ENCODE data around the gene METAP1.

METAP1 gene

DNA sequence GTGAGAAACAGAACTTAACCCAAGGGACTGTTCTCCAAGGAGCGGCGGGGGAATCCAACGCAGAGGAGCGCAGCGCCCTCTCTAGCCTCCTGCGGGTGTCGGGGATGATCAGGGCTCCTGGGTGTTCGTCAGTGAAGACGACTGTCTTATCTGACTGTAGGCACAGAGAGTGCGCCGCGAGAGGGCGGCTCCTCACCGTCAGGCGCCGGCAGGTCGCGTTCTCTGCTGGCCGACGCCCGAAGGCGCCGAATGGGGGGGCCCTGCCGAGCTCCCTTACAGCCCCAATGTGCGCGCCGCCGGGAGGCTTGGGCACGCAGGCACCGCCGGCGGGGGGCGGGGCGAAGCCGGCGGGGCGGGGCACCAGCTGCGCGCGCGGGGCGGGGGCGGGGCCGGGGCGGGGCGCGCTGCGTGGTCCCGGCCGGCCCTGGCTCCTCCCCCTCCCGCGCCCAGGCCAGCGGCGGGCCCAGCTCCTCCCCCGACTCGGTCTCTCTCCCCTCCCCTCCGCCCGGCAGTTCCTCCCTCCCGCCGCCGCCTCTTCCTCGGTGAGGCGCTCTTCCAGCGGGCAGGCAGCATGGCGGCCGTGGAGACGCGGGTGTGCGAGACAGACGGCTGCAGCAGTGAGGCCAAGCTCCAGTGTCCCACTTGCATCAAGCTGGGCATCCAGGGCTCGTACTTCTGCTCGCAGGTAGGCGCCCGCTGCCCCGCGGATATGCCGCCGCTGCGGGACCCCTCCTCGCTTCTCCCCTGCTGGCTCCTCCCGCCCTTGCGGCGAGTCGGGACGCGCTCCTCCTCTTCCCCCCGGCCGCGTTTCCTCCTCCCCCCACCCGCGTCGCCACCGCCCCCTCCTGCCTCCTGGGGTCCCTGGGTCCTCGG is at the start of gene METAP1:
METAP1 (plus strand) TSS at position 539 of the 873 bp plus-strand sequence; CDS start at position 572, 33 bp downstream.
- DNase-seq (peak; percentile 96 to 97), ATAC-seq (peak; percentile 94)
- H3K4me3 Mint-ChIP-seq = peak within 1 kb of the TSS; percentile 87 to 93
- no peaks in the 10 kb centered on the region for H3K27me3 Mint-ChIP-seq
- H3K9me3 Mint-ChIP-seq = no peaks in the 10 kb centered on the region
- peaks cover 37% of the 10 kb centered on the region for H3K4me1 Mint-ChIP-seq
- H3K27ac Mint-ChIP-seq = peak within 1 kb of the TSS; percentile 95 to 97

DNA sequence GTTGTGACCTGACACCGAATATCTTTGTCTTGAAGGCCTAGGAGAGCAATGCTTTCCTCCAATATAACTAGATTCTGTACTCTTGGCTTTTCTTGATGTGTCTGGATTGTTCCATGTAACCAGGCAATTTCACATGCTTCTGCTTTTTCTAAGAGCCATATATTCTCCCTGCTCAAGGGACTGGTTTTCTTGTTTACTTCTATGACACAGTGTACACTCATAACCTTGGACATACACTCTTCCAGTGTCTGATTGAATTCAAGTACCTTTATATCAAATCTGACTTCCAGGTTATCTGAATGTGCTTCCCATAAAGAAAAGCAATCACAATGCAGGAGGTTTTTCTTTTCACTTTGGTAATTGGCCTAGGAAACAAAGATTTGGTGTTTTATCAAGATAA is 49.2 kb upstream of the METAP1 start:
- no peak overlapping the region for H3K4me3 Mint-ChIP-seq
- no peak for ATAC-seq
- H3K4me1 Mint-ChIP-seq = no peaks in the 10 kb centered on the region
- DNase-seq = no peak
- H3K27me3 Mint-ChIP-seq = no peaks in the 10 kb centered on the region
- no peak overlapping the region for H3K27ac Mint-ChIP-seq
- no peaks in the 10 kb centered on the region for H3K9me3 Mint-ChIP-seq

DNA sequence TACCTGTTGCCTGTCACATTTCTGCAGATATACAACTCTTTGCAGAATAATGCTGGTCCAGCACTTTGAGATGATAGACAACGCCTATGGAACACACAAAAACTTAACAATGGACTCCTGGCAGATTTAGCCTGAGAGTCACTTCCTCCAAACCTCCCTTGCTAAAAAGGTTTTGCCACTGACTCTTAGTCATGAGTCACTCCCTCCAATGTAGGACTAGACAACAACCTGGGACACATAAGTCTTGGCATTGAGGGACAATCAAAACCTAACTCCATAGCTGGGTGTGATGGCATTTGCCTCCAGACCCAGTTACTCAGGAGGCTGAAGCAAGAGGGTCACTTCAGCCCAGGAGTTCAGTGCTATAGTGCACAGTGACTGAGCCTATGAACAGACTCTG is 44.6 kb upstream of the METAP1 start:
- DNase-seq = no peak
- Mint-ChIP-seq H3K4me3 (no peak overlapping the region), H3K27me3 (peaks cover 4% of the 10 kb centered on the region), H3K9me3 (no peaks in the 10 kb centered on the region), H3K4me1 (no peaks in the 10 kb centered on the region), H3K27ac (no peak overlapping the region)
- ATAC-seq = no peak

DNA sequence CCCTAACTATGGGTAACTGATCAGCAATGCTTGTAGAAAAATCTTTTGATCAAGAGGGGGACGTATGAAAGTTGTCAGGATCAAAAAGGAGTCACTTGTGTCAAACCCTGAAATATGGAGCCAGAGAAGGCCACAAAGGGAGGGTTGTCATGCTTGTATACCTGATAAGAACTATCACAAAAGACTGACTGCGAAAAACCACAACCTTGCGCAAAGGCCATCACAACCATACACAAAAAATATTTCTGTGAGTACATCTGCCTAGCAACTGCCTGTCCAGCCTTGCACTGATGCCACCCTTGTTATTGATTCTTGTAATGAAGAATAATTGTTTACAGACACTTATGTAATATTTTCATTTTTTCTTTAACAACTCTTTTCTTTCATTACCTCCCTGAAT is 43.8 kb upstream of the METAP1 start:
- no peaks in the 10 kb centered on the region for H3K4me1 Mint-ChIP-seq
- no peak for ATAC-seq
- no peak overlapping the region for H3K4me3 Mint-ChIP-seq
- no peaks in the 10 kb centered on the region for H3K9me3 Mint-ChIP-seq
- peaks cover 8% of the 10 kb centered on the region for H3K27me3 Mint-ChIP-seq
- no peak for DNase-seq
- no peak overlapping the region for H3K27ac Mint-ChIP-seq

DNA sequence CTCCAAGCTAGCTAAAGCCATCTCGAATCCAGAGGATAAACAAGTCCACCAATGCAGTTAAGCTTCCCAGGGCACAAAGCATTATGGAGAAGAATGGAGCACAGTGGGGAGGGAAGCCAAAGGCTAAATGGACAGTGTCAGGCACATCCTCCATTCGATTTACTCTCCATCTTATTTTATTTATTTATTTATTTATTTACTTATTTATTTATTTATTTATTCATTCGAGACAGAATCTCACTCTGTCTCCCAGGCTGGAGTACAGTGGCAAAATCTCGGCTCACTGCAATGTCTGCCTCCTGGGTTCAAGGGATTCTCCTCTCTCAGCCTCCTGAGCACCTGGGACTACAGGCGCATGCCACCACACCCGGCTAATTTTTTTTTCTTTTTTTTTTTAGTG is 40.3 kb upstream of the METAP1 start:
- Mint-ChIP-seq H3K27me3 (peaks cover 8% of the 10 kb centered on the region), H3K4me3 (no peak overlapping the region), H3K9me3 (no peaks in the 10 kb centered on the region), H3K4me1 (no peaks in the 10 kb centered on the region), H3K27ac (no peak overlapping the region)
- DNase-seq = no peak
- ATAC-seq = no peak

DNA sequence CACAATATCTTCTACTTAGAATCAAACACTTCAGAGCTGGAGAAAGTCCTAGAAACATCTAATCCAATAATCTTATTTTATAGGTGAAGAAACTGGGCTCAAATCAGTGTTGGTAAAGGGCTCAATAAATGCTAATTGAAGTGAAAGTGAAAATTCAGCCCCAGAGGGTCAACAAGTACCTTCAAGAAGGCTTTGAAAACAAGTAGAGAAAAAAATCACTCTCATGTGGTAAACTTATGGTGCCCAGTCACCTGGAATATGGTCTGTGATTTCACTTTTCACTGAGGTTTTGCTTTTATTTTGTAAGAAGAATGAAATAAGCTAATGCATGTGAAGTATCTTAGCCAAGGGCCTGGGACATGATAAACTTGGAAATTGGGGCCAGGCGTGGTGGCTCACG is 37.5 kb upstream of the METAP1 start:
- ATAC-seq (no peak), DNase-seq (no peak)
- H3K27ac Mint-ChIP-seq = no peak overlapping the region
- no peaks in the 10 kb centered on the region for H3K4me1 Mint-ChIP-seq
- peaks cover 8% of the 10 kb centered on the region for H3K27me3 Mint-ChIP-seq
- H3K4me3 Mint-ChIP-seq = no peak overlapping the region
- no peaks in the 10 kb centered on the region for H3K9me3 Mint-ChIP-seq

DNA sequence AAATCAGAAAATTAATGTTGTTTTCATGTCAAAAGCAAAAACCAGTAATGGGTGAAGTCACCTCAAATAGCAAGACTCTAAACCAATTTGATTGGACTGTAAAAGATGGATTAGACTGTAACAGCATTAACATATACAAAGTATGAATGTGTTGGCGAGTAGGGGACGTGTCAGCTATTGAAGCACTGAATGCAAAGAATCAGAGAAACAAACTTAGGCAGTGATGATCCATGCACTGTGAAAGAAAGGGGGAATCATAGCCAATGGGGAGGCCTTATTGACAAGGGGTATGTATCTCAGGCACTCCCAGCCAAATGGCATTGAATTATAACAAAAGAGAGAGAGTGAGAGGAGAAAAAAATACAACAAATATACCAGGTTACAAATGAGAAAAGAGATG is 36.1 kb upstream of the METAP1 start:
- no peaks in the 10 kb centered on the region for H3K9me3 Mint-ChIP-seq
- DNase-seq (no peak), ATAC-seq (no peak)
- H3K4me3 Mint-ChIP-seq = no peak overlapping the region
- peaks cover 8% of the 10 kb centered on the region for H3K27me3 Mint-ChIP-seq
- H3K27ac Mint-ChIP-seq = no peak overlapping the region
- no peaks in the 10 kb centered on the region for H3K4me1 Mint-ChIP-seq

DNA sequence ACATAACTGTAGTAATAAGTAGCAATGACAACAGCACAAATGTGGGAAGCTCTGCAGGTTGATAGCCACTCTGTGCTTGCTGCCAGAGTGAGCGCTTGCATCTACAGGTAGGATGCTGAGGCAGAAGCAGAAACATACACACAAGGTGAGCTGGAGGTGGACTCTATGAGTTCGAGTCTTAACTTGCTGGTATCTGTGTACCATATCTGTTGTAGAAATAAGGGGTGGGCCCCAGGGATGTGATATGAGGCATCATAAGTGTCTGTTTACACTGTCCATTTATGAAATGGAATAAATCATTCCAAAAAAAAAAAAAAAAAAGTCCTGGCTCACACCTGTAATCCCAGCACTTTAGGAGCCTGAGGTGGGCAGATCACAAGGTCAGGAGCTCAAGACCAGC is 33.8 kb upstream of the METAP1 start:
- peaks cover 5% of the 10 kb centered on the region for H3K4me1 Mint-ChIP-seq
- ATAC-seq (no peak), DNase-seq (no peak)
- H3K9me3 Mint-ChIP-seq = peaks cover 0 to 7% of the 10 kb centered on the region in 2 donors
- H3K4me3 Mint-ChIP-seq = no peak overlapping the region
- peaks cover 14% of the 10 kb centered on the region for H3K27me3 Mint-ChIP-seq
- no peak overlapping the region for H3K27ac Mint-ChIP-seq

DNA sequence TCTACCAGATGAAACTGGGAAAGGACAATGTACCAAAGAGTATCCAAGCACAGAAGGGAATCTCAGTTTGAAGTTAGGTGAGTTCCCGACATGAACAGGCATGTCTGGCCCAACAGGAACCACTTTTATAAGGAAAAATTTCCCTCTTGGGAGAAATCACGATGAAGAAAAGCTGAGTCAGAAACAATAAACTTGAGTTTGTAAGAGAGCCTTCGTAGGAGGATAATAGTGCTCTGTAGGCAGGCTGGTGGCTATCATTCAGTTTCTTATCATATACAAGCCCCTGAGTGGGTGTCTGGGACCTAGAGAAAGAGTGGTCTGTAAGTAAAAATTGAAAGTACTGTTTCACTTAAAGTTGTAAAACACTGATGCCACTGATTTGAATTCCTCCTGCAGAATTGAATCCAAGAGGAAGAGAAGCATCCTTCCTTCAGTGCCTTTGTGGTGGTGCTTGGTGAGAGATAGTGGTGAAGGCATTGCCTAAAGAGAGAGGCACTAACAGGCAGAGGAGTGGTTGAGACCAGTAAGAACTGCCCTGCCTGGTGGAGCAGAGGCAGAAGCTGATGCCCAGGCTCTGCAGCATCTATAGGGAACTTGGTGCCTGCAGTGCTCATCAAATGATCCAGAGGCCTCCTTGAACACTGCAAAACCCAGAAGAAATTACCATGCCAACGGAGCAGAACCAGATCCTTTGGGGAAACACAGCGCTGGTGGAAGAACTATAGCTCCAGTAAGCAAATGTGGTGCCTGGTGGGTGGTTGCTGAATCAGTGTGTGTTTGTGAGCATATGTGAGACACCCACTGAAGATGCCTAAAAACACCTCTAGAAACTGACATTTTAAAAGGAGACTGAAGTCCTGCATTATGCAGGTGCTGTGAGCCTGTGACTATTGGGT is 31.7 kb upstream of the METAP1 start:
- H3K4me1 Mint-ChIP-seq = peaks cover 5% of the 10 kb centered on the region
- peaks cover 0 to 7% of the 10 kb centered on the region in 2 donors for H3K9me3 Mint-ChIP-seq
- H3K4me3 Mint-ChIP-seq = no peak overlapping the region
- peaks cover 14% of the 10 kb centered on the region for H3K27me3 Mint-ChIP-seq
- no peak for DNase-seq
- peak overlapping the region in 1 of 2 donors; percentile 31 for H3K27ac Mint-ChIP-seq
- ATAC-seq = no peak

DNA sequence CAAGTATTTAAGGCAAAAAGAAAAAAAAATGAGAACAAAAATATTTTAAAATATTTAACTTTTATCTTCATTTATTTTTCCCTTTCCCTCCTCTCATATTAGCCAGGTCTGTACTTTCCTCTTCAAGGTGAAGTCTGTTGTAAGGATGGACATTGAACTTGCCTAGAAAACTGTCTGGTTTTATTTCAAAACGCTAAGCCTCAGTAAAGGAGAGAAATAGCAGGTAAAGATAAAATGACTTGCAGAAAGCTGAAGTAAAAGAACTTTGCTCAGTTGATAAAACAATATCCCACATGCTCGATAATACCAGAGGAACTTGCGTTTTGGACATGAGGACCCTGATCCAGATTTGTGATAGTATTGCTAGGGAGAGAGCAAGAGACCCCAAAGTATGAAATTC is 28.6 kb upstream of the METAP1 start:
- DNase-seq (no peak), ATAC-seq (no peak)
- H3K27me3 Mint-ChIP-seq = peaks cover 14% of the 10 kb centered on the region
- peaks cover 0 to 7% of the 10 kb centered on the region in 2 donors for H3K9me3 Mint-ChIP-seq
- H3K27ac Mint-ChIP-seq = no peak overlapping the region
- no peak overlapping the region for H3K4me3 Mint-ChIP-seq
- peaks cover 15% of the 10 kb centered on the region for H3K4me1 Mint-ChIP-seq

DNA sequence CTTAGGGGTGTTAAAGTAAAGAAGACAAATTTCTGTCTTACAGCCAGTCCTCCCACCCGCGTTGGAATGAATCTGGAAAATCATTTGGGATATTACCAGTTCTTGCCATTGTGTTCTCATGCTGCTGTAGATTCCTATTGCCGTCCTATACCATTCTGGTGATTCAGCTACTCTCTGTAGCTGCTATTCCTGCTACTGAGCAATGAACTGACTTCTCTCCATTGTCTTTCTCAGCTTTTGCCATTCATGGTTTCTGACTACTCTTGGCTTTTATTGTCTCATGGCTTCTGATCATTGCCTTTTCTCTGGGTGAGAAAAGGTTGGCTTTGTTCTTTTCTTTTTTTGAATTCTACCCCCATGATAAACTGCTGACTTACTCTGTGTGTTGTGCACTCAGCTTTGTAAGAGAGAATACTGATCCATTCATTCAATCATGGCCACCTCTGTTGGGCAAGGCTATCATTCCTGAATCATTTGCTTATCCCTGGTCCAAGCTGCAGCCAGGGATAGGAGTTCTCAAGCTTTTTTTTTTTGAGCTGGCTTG is 27.7 kb upstream of the METAP1 start:
- DNase-seq (no peak), ATAC-seq (no peak)
- Mint-ChIP-seq H3K4me1 (peaks cover 15% of the 10 kb centered on the region), H3K9me3 (peaks cover 0 to 7% of the 10 kb centered on the region in 2 donors), H3K27me3 (peaks cover 14% of the 10 kb centered on the region), H3K4me3 (no peak overlapping the region), H3K27ac (no peak overlapping the region)

DNA sequence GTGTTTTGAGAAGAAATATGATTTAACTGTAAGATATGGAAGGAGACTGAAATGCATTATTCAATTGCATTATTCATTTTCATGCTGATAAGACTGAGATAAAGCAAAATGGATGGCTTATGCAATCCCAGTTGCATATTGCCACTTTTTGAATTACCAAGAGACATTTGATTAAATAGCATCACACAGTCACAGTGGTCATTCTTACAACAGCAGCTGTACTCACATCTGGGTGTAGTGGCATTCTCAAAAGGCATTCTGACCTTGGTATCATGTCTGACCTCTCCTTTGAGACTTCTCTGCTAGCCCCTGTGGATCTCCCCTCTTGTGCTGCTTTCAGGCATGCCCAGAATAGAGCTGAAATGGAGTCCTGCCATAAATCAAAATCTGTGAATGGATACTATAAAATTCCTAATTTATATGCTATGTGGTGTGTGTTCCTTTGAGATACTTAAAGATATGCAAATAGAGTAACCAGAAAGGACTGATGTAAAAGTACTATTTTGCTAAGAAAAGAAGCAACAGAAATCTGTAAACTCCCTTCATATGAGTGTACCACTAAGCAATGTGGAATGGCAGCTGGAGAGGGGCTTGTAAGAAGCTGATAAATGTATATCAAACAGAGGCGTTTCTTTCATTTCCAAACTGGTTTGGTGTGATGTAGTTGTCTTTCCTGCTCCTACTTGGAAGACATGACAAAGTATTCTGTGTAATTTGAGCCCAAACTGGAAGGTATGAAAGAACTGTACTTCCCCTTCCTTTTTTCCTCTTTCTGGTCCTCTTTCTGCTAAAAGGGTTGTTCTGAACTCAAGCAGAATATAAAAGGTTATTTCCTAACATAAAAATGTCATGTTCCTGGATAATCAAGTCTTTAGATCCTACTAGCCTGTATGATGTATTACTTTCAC is 25.4 kb upstream of the METAP1 start:
- H3K4me3 Mint-ChIP-seq = no peak overlapping the region
- H3K27me3 Mint-ChIP-seq = peaks cover 8% of the 10 kb centered on the region
- H3K9me3 Mint-ChIP-seq = peaks cover 0 to 1% of the 10 kb centered on the region in 2 donors
- no peak for DNase-seq
- no peak for ATAC-seq
- no peak overlapping the region for H3K27ac Mint-ChIP-seq
- H3K4me1 Mint-ChIP-seq = peaks cover 11% of the 10 kb centered on the region

DNA sequence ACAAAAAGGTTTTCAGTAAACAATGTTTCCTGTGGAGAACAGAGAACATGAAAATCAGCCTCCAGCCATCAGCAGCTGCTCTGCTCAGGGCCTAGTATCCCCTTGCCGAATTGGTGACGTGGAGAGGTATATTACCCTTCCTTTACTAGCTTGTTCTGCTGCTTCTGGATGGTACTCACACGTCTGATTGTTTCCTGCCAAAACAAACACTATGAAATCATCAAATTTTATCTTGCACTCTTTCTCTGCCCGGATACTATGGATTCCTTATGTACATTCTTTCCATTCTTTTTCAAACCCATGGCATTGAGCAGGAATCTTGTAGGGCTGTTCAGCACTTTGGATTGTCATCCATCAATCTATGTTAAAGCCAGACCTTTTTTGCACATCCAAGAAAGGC is 18.8 kb upstream of the METAP1 start:
- H3K9me3 Mint-ChIP-seq = no peaks in the 10 kb centered on the region
- DNase-seq (no peak), ATAC-seq (no peak)
- no peaks in the 10 kb centered on the region for H3K27me3 Mint-ChIP-seq
- H3K27ac Mint-ChIP-seq = peak overlapping the region in 1 of 2 donors; percentile 2
- no peak overlapping the region for H3K4me3 Mint-ChIP-seq
- no peaks in the 10 kb centered on the region for H3K4me1 Mint-ChIP-seq

DNA sequence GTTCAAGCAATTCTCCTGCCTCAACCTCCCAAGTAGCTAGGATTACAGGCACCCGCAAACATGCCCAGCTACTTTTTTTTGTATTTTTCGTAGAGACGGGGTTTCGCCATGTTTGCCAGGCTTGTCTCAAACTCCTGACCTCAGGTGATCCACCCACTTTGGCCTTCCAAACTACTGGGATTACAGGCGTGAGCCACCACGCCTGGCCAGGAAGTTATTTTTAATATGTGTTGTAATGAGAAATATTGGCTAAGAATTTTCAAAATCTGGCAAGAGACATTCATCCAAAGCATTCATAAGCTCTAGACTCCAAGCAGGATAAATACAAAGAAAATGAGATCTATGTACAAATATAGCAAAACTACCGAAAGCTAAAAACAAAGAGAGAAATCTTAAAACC is 18.0 kb upstream of the METAP1 start:
- no peaks in the 10 kb centered on the region for H3K4me1 Mint-ChIP-seq
- H3K27me3 Mint-ChIP-seq = no peaks in the 10 kb centered on the region
- no peaks in the 10 kb centered on the region for H3K9me3 Mint-ChIP-seq
- H3K27ac Mint-ChIP-seq = no peak overlapping the region
- ATAC-seq (no peak), DNase-seq (no peak)
- no peak overlapping the region for H3K4me3 Mint-ChIP-seq

DNA sequence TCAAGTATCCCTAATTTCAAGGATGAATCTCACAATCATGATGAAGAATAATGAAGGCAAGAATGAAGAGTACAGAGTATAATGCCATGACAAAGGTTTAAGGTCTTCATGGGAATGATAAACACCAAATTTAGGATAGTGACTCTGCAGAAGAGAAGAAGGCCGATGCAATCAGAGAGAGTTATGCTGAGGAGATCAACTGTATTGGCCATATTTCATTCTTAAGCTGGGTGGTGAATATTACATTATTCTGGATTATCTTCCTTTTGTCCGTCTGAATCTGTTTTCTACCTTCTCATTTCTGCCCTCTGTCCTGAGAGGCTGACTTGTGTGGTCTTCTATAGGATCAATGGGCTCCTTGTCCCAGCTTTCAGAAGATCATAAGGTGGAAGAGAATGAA is 7.8 kb upstream of the METAP1 start:
- H3K9me3 Mint-ChIP-seq = peaks cover 5 to 7% of the 10 kb centered on the region in 2 donors
- no peak overlapping the region for H3K27ac Mint-ChIP-seq
- no peaks in the 10 kb centered on the region for H3K4me1 Mint-ChIP-seq
- DNase-seq (no peak), ATAC-seq (no peak)
- no peak overlapping the region for H3K4me3 Mint-ChIP-seq
- H3K27me3 Mint-ChIP-seq = no peaks in the 10 kb centered on the region
